IMR-90 (cell line): ENCODE results near the gene ISG20L2. TPM values are rescaled to one million over a fixed set of nuclear protein-coding genes. Genes with fewer than 3 reads are reported as not detected.

ENCODE experiments used
- ATAC-seq: fragments of 200-7000 bp; cut with Tn5 transposase; 2 replicates; pipeline ENCODE4 v1.9.1; 2020; ENCODE audit warnings: low read depth, mild to moderate bottlenecking, moderate library complexity
- BruUV-seq: library from RNA; stranded (reverse); fragments of 400-500 nt; replicated peaks from 2 replicates; lab custom pipeline; 2021; lab: Mats Ljungman, UMichigan
- CTCF ChIA-PET: fragments of 300-600 bp; formaldehyde crosslinking; extraction: SDS; loops from one replicate; lab custom pipeline; 2021; ENCODE audit warnings: antibody characterized with exemption; lab: Yijun Ruan, JAX
- POLR2A ChIA-PET: fragments of 300-600 bp; sonication (Branson Sonifier 250); formaldehyde crosslinking; loops from one replicate; lab custom pipeline; 2022; ENCODE audit warnings: antibody characterized with exemption; ENCODE audit not compliant: unreplicated experiment; lab: Charles Lee
- DNase-seq: peaks from one replicate; pipeline ENCODE4 v3.0.0; 2013
- H2AFZ ChIP-seq: replicated peaks from 2 replicates; pipeline ENCODE3; 2013; ENCODE audit warnings: low read length, mild to moderate bottlenecking; ENCODE audit not compliant: poor library complexity
- H2AK5ac ChIP-seq: 2 replicates; pipeline ENCODE4 v1.6.1; 2013; ENCODE audit warnings: low read depth, low read length, inconsistent platforms
- H2AK9ac ChIP-seq: replicated peaks from 2 replicates; pipeline ENCODE3; 2013; ENCODE audit warnings: mild to moderate bottlenecking, low read depth, low read length, moderate library complexity; ENCODE audit not compliant: poor library complexity
- H2BK120ac ChIP-seq: 2 replicates; pipeline ENCODE4 v1.6.1; 2013; ENCODE audit warnings: low read depth, low read length, inconsistent platforms
- H2BK15ac ChIP-seq: 3 replicates; pipeline ENCODE4 v1.6.1; 2013; ENCODE audit warnings: low read depth, low read length, inconsistent platforms
- H2BK20ac ChIP-seq: 2 replicates; pipeline ENCODE4 v1.6.1; 2013; ENCODE audit warnings: low read depth, mild to moderate bottlenecking, inconsistent platforms, low read length, moderate library complexity
- H2BK5ac ChIP-seq: 2 replicates; pipeline ENCODE4 v1.6.1; 2013; ENCODE audit warnings: mild to moderate bottlenecking, low read depth, low read length, inconsistent platforms; ENCODE audit not compliant: poor library complexity, severe bottlenecking
- H3K14ac ChIP-seq: replicated peaks from 2 replicates; pipeline ENCODE4 v1.6.1; 2013; ENCODE audit warnings: low read depth, low read length, inconsistent platforms
- H3K18ac ChIP-seq: 2 replicates; pipeline ENCODE4 v1.6.1; 2013; ENCODE audit warnings: low read depth, low read length, control low read depth
- H3K23ac ChIP-seq: 2 replicates; pipeline ENCODE4 v1.6.1; 2013; ENCODE audit warnings: low read depth, low read length, inconsistent platforms
- H3K27ac ChIP-seq: 2 replicates; pipeline ENCODE4 v1.5.1; 2013; ENCODE audit warnings: mild to moderate bottlenecking, control low read depth, low read length; ENCODE audit not compliant: insufficient read depth
- H3K27me3 ChIP-seq: 2 replicates; pipeline ENCODE4 v1.6.1; 2013; ENCODE audit warnings: low read length; ENCODE audit not compliant: control insufficient read depth, insufficient read depth
- H3K36me3 ChIP-seq: 2 replicates; pipeline ENCODE4 v1.6.1; 2013; ENCODE audit warnings: low read length, mixed read lengths; ENCODE audit not compliant: control insufficient read depth, insufficient read depth
- H3K4ac ChIP-seq: 2 replicates; pipeline ENCODE4 v1.6.1; 2013; ENCODE audit warnings: low read depth, low read length, inconsistent platforms
- H3K4me1 ChIP-seq: 2 replicates; pipeline ENCODE4 v1.6.1; 2013; ENCODE audit warnings: low read length, mixed read lengths; ENCODE audit not compliant: control insufficient read depth, insufficient read depth
- H3K4me2 ChIP-seq: 2 replicates; pipeline ENCODE4 v1.6.1; 2013; ENCODE audit warnings: low read depth, mild to moderate bottlenecking, control low read depth, low read length, moderate library complexity
- H3K4me3 ChIP-seq: 2 replicates; pipeline ENCODE4 v1.5.1; 2013; ENCODE audit warnings: low read depth, mild to moderate bottlenecking, control low read depth, low read length, moderate library complexity; ENCODE audit not compliant: insufficient read depth
- H3K56ac ChIP-seq: 2 replicates; pipeline ENCODE4 v1.6.1; 2013; ENCODE audit warnings: low read length, inconsistent platforms; ENCODE audit not compliant: insufficient read depth; ENCODE audit errors: extremely low read depth
- H3K79me1 ChIP-seq, 2 experiments: 2 replicates each; pipeline ENCODE4 v1.6.1; 2013; ENCODE audit warnings: low read length in 2 of 2, inconsistent platforms in 1 of 2, low read depth in 1 of 2
- H3K9ac ChIP-seq: 2 replicates; pipeline ENCODE4 v1.6.1; 2013; ENCODE audit warnings: low read depth, low read length, control low read depth
- H3K9me1 ChIP-seq: 2 replicates; pipeline ENCODE4 v1.6.1; 2013; ENCODE audit warnings: low read length, inconsistent platforms; ENCODE audit not compliant: insufficient read depth
- H3K9me3 ChIP-seq: 2 replicates; pipeline ENCODE4 v1.6.1; 2013; ENCODE audit warnings: low read length; ENCODE audit not compliant: control insufficient read depth, insufficient read depth
- H4K20me1 ChIP-seq: 2 replicates; pipeline ENCODE4 v1.6.1; 2013; ENCODE audit warnings: low read length, inconsistent platforms; ENCODE audit not compliant: insufficient read depth
- H4K5ac ChIP-seq: 2 replicates; pipeline ENCODE4 v1.6.1; 2013; ENCODE audit warnings: mild to moderate bottlenecking, low read depth, low read length, control low read depth
- H4K8ac ChIP-seq, 2 experiments: 2 replicates each; pipeline ENCODE4 v1.6.1; 2013; ENCODE audit warnings: low read depth in 2 of 2, low read length in 2 of 2, control low read depth in 1 of 2, inconsistent platforms in 1 of 2
- H4K91ac ChIP-seq: 2 replicates; pipeline ENCODE4 v1.6.1; 2013; ENCODE audit warnings: low read depth, low read length, inconsistent platforms; ENCODE audit not compliant: insufficient read depth
- CHD1 ChIP-seq: IDR thresholded peaks from 2 replicates; pipeline ENCODE4 v1.6.1; 2012; ENCODE audit warnings: low read depth, low read length, improper control_type of control experiment
- RAD21 ChIP-seq: IDR thresholded peaks from 2 replicates; pipeline ENCODE4 v1.6.1; 2012; ENCODE audit warnings: low read length, improper control_type of control experiment
- RCOR1 ChIP-seq: IDR thresholded peaks from 2 replicates; pipeline ENCODE4 v1.6.1; 2012; ENCODE audit warnings: mild to moderate bottlenecking, low read length, improper control_type of control experiment; ENCODE audit not compliant: insufficient replicate concordance
- USF2 ChIP-seq: fragments of 150-350 bp; IDR thresholded peaks from 2 replicates; pipeline ENCODE4 v1.6.1; 2017; ENCODE audit warnings: mild to moderate bottlenecking, antibody characterized with exemption, low read length, low read depth
- WGBS, 2 experiments: methylation state at CpG; one replicate each; pipeline versions ENCODE4 v1.1.5 to v1.1.7; 2013; ENCODE audit warnings: missing lambda C conversion rate in 2 of 2; ENCODE audit not compliant: insufficient read length in 1 of 2; ENCODE audit errors: extremely low coverage in 2 of 2; 5-methylcytosine and 5-hydroxymethylcytosine counted together
- dilution Hi-C: fragments of 300-500 bp; cut with HindIII; formaldehyde crosslinking; loops from one replicate; pipeline ENCODE4 v1.14.3; 2018; ENCODE audit warnings: low sequenced_read_pairs; ENCODE audit not compliant: unreplicated experiment
- in situ Hi-C: fragments of 300-500 bp; cut with MboI; formaldehyde crosslinking; loops from 3 replicates; pipeline ENCODE4 v1.14.3; 2019; ENCODE audit warnings: low sequenced_read_pairs, inconsistent platforms, mixed read lengths
- intact Hi-C: fragments of 100-400 bp; cut with micrococcal nuclease; formaldehyde crosslinking; loops from 2 replicates; pipeline ENCODE4 v1.10.0; 2022
- polyA plus RNA-seq, 3 experiments: library from polyadenylated mRNA; depleted of rRNA; stranded (reverse); fragments of >200 nt; gene quantifications; 2 replicates each; pipeline ENCODE4 v1.2.3, GENCODE V29; 2012; ENCODE audit warnings: low replicate concordance in 1 of 3
- total RNA-seq: library from RNA; depleted of rRNA; stranded (reverse); fragments of >200 nt; gene quantifications from 2 replicates; pipeline ENCODE4 v1.2.3, GENCODE V29; 2012

ISG20L2 gene
- total and polyA plus RNA-seq, 2 of the 4 experiments (the other 2 are of a cell fraction): 17.0 to 27.3 TPM

- Histone ChIP-seq H3K4ac (no peak overlapping the region), H2AK5ac (no peak overlapping the region), H2BK20ac (no peak overlapping the region), H3K18ac (no peak overlapping the region), H4K5ac (no peak overlapping the region), H3K9me3 (no peaks in the 10 kb centered on the region), H2AK9ac (no peak overlapping the region), H4K8ac (no peak overlapping the region), H3K79me1 (peaks cover 0 to 8% of the 10 kb centered on the region in 2 experiments; a peak in 2 of 4 replicates), H3K27ac (no peak overlapping the region), H3K9ac (no peak overlapping the region), H3K4me3 (no peak overlapping the region), H2BK15ac (no peak overlapping the region), H3K9me1 (no peaks in the 10 kb centered on the region), H3K14ac (no peak overlapping the region), H3K23ac (no peak overlapping the region), H3K4me2 (no peak overlapping the region), H3K56ac (no peak overlapping the region), H3K36me3 (no peaks in the 10 kb centered on the region), H4K20me1 (no peaks in the 10 kb centered on the region; the same call in 1 of the 2 replicates), H2BK5ac (no peak overlapping the region), H4K91ac (no peak overlapping the region), H3K27me3 (peaks cover 27% of the 10 kb centered on the region), H3K4me1 (peaks cover 7% of the 10 kb centered on the region), H2AFZ (no peak overlapping the region), H2BK120ac (no peak overlapping the region)
- POLR2A ChIA-PET: interaction anchor here (0.7 kb wide), 1 partner anchor 17 kb away, joined by 3 read pairs; no protein-coding TSS in a partner anchor
- in situ Hi-C loops (no loop called here), intact Hi-C loops (no loop called here), dilution Hi-C loops (no loop called here)
- CTCF ChIA-PET: interaction anchor here (1.4 kb wide), 2 partner anchors 7 to 21 kb away, joined by 3 to 6 read pairs; no protein-coding TSS in a partner anchor
- DNase-seq: no peak
- ATAC-seq: no peak
- 100% methylated on average over 1 of the region's 8 CpGs; no CpG with 5 or more reads in 1 of the 2 experiments for WGBS, 2 experiments
- BruUV-seq: no TSS peak
- TF ChIP-seq USF2 (no peak), CHD1 (no peak), RAD21 (no peak), RCOR1 (no peak)
These were observed 47.2 kb downstream of the ISG20L2 start for GRCh38 chr1:156681196-156681960.
